Fibroblast of gingiva (primary cell): ENCODE results near the gene BARD1.
"Not testable (repeated sequence)": the region's sequence is repeated elsewhere in the genome, so short reads cannot be mapped to it uniquely, and the experiment has no call there.

Experiments
- DNase-seq: peaks from one replicate; pipeline ENCODE4 v3.0.0-alpha.2; 2011; ENCODE audit warnings: low read depth

Gene BARD1

DNA sequence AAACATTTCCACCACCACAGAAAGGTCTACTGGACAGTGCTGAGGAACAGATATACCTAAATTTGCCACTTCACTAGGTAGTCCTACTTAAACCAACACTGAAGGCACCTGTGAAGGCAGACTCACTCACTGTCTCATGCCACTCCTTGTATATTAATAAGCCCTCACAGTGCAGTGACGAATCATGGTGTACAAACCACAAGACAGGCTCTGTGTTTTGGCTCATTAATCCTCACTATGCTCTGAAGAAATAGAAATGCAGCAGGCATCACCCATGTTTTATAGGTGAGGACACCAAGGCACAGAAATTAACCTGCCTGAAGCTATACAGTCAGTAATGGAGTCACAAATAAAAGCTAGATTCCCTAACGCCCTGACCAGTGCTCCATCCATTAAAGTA, 44.3 kb downstream of the BARD1 start:
- no peak for DNase-seq

DNA sequence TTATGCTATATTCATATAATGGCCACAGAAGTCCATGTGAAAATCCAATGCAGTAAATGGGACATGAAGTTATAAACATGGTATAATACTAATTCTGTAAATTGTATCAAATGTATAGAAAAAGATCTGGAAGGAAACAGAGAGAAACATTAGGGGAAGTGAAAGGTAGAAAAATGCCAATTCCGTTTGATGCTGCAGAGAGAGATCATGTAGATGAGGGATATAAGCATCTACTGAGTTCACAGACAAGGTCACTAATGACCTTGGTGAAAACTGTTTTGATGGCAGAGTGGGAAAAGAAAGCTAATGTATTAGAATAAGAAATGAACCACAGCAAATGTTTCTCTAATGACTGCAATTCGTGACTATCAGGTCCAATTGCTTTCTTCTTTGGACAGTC, 56.0 kb downstream of the BARD1 start:
- no peak for DNase-seq

DNA sequence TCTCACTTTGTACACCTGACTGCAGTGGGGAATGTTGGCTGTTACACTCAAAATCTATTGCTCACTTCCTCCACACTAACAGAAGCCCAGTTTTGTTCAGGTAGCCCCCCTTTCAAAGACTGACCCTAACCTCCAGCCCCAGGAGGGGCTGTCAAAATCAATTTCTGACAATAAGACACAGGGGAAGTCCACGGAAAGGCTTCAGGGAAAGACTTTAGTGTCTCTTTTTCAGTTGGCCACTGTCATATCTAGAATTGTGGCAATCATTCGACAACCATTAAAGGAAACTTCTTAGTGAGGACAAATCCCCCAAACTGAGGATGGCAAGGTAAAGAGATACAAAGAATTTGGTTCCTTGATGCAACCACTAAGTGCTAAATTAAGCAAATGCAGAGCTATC, 59.0 kb downstream of the BARD1 start:
- DNase-seq: no peak

DNA sequence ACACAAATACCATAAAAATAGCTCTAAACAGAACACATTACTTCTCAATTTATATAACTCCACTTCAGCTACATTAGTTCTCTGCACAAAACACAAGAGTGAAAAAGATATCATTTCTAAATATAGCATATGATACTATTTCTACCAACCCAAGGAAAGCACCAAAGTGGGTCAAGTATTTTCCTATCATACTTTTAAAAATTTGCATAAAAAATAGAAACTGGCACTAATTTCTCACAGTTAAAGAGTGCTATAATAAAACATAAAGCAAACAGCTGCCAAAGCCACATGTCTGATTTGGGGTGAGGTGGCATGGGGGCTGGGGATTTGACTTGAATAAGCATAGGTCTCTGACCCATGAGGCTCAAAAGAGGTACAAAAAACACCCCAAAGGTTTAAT, 61.5 kb downstream of the BARD1 start:
- DNase-seq: no peak

DNA sequence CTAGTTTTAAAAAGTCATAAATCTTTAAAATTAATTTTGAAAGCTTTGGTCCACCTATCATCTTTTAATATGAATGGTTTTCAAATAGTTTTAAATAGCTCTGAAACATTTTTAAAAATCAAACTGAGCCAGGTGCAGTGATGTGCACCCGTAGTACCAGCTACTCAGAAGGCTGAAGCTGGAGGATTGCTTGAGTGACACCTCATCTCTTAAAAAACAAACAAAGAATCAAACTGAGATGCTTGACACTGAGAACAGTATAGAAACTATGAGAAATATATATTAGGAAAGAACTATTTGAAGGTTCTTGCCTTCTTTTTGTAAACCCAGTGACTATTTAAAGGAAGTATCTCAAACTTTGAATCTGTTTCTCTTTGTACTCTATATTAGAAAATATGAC, 67.4 kb downstream of the BARD1 start:
- DNase-seq: no peak

DNA sequence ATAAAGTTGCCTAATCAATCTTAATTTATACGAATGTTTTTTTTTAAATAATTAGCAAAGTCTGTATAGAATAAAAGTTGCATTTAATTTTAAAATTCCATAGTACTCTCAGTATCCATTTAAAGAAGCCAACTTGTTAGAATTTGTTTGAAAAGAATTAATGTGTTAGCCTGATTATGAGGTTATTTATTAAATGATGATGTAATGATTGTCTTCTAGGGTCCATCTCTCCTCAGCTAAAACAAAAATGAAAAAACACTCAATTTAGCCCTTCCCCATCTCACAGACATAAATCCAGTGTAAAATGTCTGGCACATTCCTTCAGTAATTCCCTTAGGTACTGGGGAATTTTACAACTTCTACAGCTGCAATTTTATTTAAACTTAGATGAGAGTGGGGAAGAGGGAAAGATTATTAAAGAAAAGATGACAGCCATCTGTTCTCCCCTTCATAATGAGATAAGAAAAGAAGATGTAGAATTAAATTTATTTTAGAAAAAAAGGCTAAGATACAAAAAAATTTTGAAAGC, 68.6 kb downstream of the BARD1 start:
- DNase-seq: no peak

DNA sequence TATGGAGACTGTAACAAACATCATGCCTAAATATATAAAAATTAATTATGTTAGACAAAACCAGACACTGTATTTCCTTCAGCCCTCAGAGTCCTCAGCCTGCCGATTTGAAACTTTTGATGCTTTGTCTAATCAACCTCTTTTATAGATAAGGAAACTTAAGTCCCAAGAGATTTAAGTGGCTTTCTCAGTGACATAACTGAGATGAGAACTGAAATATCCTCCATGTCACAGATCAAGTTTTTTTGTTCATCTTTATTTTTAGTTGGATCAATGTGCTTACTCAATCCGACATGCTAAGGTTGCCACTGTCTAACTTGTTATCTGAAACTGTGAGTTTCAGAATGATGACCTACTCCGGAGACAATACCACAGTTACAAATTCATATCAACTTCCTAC, 72.3 kb downstream of the BARD1 start:
- DNase-seq: no peak

DNA sequence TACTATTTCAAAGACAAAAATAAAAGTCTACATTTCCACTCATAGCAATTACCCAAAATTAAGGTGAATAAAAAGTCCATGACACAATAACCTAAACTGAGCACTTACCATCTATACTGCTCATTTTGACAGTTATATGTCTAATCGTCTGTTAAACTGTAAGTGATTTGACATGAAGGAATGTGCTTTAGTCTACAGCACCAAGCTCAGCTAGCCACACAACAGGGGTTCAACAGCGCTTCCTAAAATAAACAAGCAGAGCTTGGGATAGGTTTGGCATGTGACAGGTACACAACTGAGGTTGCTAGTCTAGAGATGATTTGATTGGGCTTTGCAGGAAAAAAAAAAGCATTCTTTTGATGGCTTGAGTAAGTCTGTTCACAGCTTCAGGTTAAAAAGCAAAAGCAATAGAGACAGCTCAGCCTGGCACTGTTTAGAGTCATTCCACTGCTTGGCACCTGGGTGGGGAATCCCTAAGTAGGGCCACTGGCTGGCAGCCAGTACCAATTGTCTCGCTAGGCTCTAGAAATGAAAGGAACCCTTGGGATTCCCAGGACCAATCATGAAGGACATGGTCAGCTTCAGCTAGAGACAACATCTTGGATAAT, 78.6 kb downstream of the BARD1 start:
- DNase-seq: no peak

DNA sequence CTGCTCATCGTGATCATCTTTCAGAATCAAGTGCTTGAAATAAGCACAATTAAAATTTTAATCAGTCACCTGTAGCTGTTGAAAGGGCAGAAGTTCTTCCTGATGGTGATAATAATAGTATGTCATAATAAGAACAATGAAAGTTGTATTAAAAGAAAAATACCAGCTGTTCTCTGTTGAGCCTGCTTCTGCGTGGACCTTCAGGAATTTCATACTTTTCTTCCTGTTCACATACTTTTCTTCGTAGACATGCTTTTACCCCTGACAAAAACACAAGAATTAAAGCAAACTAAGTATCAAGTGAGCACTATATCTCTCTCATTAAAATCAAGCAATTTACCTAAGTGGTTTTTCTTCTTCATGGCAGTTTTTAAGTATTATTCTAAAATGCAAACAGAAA, 79.2 kb downstream of the BARD1 start:
- DNase-seq: no peak

DNA sequence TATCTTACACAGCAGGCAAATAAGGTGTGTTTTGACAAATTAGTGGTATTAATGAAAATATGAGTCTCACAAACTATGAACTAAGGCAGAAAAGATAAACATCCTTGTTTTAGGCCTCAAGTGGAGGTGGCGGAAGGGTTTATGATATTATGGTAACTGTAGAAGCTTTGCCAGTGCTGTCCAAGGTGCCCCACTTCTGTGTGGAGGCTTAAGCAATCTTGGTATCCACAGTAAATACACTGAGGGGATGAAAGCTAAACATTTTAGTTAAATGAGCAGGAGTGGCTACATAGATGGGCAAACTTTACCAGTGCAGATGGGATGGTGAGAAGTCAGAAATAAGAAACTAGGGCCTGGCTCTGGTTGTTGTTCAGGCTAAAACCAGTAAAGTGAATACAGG, 84.7 kb downstream of the BARD1 start:
- DNase-seq: no peak

DNA sequence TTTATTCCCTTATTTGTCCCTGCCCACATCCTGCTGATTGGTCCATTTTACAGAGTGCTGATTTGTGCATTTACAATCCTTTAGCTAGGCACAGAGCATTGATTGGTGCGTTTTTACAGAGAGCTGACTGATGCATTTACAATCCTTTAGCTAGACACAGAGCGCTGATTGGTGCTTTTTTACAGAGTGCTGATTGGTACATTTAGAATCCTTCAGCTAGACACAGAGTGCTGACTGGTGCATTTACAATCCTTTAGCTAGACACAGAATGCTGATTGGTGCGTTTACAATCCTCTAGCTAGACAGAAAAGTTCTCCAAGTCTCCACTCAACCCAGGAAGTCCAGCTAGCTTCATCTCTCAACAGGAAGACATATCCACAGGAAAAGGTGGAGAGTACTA, 91.6 kb downstream of the BARD1 start:
- not testable (repeated sequence) for DNase-seq

DNA sequence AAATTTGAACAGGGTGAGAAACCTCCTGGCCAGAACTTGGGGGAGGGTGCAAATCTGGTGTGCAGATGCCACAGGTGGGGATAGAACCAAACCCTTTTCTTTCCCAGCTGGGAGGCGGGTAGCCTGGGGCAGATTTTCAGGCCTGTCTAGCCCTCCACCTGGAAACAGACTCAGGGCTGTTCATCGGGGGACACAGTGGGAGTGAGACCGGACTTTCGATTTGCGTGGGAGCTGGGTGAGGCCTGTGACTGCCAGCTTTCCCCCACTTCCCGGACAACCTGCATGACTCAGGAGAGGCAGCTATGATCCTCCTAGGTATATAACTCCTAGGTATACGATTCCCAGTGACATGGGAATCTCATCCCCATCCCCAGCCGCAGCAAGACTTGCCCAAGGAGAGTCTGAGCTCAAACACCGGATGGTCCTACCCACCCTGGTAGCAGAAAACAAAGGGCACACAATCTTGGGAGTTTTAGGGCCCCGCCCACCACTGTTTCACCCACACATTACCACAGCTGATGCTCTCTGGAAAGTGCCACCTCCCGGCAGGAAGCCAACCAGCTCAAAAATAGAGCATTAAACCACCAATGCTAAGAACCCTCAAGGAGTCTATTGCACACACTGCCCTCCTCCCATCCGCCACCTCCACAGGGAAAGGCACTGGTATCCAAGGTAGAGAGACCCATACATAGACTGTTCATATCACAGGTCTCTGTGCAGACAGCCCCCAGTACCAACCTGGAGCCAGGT, 92.5 kb downstream of the BARD1 start:
- no peak for DNase-seq

DNA sequence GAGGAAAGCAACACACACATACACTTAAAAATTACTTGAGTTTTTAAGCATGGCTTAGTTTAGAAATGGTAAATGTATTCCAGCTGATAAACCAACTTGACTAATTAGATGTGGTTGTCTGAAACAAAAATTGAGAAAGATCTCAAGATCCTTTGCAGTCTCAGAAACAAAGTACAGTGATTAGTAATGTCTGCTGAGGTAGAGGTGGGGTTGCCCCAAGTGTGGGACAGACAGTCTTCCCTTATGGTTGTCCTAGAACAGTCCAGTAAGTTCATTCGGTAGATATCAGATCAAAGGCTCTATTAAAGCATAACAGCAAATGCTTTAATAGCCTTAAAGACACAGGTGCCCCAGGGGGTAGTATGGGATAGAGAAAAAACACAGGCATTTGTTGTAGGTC, 94.5 kb downstream of the BARD1 start:
- DNase-seq: no peak

DNA sequence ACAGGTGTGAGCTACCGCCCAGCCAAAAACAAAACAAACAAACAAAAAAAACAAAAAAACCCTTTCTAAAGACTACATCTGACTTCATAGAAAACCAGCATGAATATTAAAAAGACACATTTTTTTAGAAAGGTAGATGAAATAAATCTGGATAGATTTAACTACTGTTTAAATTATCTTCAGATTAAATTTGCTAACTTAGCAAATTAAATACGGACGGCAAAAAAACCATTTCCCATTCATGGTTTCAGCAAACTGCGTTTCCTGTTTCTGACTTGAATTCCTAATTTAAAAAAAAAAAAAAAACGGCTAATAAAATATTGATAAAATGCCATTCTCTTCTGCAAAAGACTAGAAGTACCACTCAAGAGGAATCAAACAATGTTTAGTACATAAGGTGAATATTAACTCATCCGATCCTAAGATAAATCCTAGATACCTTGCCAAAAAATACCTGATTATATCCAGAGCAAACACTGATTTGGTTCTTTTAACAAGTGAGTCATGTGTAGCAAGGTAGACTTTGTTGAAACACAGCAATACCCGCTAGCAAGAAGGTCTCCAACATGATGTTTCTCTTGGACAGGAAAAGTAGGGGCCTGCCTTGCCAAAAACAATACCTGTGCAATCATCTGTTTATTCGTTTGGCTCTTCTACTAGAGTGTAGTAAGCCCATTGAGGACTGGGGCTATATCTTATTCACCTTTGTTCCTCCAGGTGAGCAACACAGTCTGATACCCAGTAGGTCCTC, 96.2 kb downstream of the BARD1 start:
- no peak for DNase-seq

DNA sequence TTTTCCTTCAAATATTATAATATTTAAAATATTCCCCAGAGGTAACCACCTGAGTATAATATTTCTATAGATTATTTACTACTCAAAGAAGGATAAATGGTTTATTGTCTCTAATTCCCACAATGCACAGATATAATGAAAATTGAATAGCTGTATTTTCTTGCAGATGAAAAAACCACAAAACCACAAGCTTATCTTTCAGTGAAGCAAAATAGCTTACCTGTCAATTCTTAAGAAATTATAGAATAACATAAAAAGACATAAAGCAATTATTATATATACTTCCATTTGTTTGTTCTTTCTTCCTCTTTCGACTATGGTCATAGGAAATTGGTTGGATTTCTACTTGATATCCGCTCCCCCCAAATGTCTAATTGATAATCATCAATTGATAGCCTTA, 98.8 kb downstream of the BARD1 start:
- DNase-seq: no peak

DNA sequence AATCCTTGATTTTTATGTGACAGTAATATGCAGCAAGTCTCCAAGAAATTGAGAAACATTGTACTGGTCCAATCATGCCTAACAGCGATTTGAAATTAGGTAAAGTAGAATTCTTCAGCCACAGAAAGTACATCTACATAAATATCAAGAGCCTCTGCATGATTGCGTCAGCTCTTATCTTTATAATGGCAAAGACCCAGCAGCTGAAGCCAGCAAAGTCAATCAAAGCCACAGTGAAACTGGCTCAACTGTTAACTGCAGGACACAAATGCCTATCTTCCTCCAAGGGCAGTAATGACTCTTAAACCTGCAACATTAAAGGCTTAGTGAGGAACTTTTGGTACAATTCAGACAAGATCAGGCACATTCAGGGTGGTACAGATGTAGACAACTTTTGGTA, 102.5 kb downstream of the BARD1 start:
- no peak for DNase-seq

DNA sequence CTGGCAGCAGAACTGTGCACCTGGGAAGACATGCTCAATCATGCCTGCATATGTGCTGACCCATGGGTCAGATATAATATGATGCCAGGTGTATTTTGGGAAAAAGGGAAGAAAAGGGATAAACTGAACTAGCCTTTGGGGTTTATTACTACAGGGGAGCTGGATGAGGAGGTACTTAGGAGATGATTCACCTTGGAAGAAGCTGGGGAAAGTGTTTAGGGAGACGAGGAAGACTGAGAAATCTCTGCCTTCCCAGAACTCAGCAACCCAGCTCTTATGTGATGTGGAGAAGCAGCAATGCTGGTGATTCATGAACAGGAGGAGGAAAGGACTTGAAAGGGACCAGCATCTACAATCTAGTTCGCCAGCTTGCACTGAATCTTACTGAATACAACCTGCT, 110.2 kb downstream of the BARD1 start:
- no peak for DNase-seq

DNA sequence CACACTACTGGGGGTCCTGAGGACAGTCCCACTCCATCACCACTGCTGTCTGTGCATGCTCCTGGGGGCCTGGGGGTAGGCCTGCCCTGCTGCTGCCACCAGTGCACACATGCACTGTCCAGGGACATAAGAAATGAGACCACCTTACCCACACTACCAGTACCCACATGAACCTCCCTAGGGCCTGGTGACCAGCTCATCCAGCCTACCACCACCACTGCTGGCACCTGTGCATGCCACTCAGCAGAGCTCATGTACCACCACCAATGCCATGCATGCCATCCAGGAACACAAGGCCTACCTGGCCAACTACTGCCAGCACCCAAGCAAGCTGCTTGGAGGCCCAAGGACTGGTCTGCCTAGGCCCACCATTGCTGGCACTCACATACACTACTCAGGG, 112.8 kb downstream of the BARD1 start:
- DNase-seq: no peak

DNA sequence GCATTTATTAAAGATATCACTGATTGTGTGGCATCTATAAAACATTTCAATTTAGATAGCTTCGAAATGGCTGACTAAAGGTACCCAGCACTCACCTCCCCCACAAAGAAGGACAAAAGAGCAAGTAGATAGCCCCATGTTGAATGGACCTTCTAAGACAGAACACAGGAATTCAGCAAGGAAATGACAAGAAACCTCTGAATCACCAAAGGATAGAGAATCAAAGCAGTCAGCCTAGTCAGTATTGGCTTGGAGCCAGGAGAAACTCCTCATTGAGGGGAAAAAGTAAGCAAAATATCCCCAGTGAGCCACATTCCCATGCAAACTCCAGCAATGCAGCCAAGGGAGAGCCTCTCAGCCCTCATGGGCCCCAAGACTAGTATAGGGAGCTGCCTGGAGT, 113.7 kb downstream of the BARD1 start:
- DNase-seq: no peak

DNA sequence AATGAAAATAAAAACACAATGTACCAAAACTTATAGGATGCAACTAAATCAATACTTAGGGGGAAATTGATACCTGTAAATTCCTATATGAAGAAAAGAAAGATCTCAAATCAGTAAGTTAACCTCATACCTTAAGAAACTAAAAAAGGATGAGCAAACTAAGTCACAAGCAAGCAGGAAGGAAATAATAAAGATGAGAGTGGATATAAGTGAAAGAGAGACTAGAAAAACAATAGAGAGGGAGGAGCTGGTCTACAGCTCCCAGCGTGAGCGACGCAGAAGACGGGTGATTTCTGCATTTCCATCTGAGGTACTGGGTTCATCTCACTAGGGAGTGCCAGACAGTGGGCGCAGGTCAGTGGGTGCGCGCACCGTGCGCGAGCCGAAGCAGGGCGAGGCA, 125.9 kb downstream of the BARD1 start:
- DNase-seq: not testable (repeated sequence)

DNA sequence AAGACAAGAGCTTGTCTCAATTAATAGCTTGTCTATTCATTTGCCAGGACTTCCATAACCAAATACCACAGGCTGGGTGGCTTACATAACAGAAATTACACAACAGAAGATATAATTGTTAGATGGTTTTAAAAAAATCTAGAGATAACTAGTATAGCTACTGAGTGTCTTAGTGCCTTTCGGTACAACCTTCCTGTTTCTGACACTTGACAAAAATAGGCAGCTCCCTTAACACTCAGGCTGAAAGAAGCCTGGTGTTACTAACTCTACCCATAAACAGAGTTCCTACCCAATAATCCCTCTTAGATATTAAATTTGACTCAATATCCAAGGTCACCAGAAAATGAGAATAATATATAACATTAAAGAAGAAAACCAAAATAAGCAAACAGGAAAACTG, 129.7 kb downstream of the BARD1 start:
- DNase-seq: no peak

DNA sequence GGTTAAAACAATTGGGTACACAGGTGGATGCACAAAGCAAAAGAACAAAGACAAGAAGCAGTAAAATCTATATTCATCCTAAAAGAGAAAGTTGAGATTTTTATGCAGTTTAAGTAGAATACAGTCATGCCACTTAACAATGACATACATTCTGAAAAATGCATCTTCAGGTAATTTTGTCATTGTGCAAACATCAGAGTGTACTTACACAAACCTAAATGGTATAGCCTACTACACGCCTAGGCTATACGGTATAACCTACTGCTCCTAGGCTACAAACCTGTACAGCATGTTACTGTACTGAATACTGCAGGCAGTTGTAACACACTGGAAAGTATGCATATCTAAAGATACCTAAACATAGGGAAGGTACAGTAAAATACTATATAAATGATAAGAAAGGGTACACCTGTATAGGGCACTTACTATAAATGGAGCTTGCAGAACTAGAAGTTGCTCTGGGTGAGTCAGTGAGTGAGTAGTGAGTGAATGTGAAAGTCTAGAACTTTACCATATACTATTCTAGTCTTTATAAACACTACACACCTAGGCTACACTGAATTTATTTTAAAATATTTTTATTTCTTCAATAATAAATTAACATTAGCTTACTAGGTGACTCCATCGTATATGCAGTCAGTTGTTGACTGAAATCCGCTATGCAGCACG, 132.9 kb downstream of the BARD1 start:
- no peak for DNase-seq
